SH-SY5Y (cell line): ENCODE measurements around the gene USP17L18.
"Not testable (repeated sequence)": the region's sequence is repeated elsewhere in the genome, so short reads cannot be mapped to it uniquely, and the experiment has no call there.

Source experiments
- GATA2 ChIP-seq: IDR thresholded peaks from 2 replicates; pipeline ENCODE4 v1.6.1; 2011; ENCODE audit warnings: mild to moderate bottlenecking, low read depth, low read length
- GATA3 ChIP-seq: IDR thresholded peaks from 2 replicates; pipeline ENCODE4 v1.6.1; 2011; ENCODE audit warnings: low read depth, mild to moderate bottlenecking, low read length, moderate library complexity

- TF ChIP-seq GATA3, GATA2: not testable (repeated sequence)
These were observed 33.3 kb upstream of the USP17L18 start, which contains the start of gene USP17L11 for GRCh38 chr4:9215105-9215504.
